ENCODE measurements around the gene PLAU.

DNA sequence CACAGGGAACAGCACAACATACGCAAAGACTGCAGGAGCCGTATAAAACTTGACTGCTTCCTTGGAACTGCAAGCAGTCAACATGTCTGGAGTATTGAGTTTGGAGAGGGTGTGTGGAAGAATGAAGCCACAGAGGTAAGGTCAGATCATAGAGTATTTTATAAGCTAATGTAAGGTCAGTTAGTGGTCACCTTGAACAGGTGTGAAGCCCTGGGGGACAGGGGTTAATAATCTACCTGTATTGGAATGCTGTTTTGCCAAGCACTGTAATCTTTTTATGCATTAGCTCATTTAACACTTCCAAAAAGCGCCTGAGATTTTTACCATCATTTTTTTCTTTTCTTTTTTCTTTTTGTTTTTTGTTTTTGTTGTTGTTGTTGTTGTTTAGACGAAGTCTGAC, 23.1 kb downstream of the PLAU start:
- TF ChIP-seq CTCF (IDR thresholded peaks at IDR 0.05; ENCODE audit: low read length) (no peak), EZH2 (IDR thresholded peaks at IDR 0.05; ENCODE audit: borderline replicate concordance, low read length) (no peak)

All from OCI-LY1 (cell line).